GM19468 (cell line): Measurements from ENCODE around the gene SBNO2.
"Not testable (repeated sequence)": the region's sequence is repeated elsewhere in the genome, so short reads cannot be mapped to it uniquely, and the experiment has no call there.

Experiments
- ATAC-seq: cut with Tn5 transposase; IDR thresholded peaks from one replicate; pipeline ENCODE4 v1.9.1; 2021; ENCODE audit warnings: mild to moderate bottlenecking, moderate library complexity, moderate number of reproducible peaks; ENCODE audit not compliant: unreplicated experiment; ENCODE audit errors: extremely low read depth

SBNO2 gene

GRCh38 chr19:1206864-1207450 is 32.9 kb upstream of the SBNO2 start:
- no peak for ATAC-seq

DNA sequence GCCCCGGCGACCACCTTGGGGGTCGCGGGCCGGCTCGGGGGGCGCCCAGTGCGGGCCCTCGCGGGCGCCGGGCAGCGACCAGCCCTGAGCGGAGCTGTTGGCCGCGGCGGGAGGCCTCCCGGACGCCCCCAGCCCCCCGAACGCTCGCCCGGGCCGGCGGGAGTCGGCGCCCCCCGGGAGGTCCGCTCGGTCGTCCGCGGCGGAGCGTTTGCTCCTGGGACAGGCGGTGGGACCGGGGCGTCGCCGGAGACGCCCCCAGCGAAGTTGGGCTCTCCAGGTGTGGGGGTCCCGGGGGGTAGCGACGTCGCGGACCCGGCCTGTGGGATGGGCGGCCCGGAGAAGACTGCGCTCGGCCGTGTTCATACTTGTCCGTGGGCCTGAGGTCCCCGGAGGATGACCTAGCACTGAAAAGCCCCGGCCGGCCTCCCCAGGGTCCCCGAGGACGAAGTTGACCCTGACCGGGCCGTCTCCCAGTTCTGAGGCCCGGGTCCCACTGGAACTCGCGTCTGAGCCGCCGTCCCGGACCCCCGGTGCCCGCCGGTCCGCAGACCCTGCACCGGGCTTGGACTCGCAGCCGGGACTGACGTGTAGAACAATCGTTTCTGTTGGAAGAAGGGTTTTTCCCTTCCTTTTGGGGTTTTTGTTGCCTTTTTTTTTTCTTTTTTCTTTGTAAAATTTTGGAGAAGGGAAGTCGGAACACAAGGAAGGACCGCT is 32.2 kb upstream of the SBNO2 start:
- ATAC-seq: no peak

DNA sequence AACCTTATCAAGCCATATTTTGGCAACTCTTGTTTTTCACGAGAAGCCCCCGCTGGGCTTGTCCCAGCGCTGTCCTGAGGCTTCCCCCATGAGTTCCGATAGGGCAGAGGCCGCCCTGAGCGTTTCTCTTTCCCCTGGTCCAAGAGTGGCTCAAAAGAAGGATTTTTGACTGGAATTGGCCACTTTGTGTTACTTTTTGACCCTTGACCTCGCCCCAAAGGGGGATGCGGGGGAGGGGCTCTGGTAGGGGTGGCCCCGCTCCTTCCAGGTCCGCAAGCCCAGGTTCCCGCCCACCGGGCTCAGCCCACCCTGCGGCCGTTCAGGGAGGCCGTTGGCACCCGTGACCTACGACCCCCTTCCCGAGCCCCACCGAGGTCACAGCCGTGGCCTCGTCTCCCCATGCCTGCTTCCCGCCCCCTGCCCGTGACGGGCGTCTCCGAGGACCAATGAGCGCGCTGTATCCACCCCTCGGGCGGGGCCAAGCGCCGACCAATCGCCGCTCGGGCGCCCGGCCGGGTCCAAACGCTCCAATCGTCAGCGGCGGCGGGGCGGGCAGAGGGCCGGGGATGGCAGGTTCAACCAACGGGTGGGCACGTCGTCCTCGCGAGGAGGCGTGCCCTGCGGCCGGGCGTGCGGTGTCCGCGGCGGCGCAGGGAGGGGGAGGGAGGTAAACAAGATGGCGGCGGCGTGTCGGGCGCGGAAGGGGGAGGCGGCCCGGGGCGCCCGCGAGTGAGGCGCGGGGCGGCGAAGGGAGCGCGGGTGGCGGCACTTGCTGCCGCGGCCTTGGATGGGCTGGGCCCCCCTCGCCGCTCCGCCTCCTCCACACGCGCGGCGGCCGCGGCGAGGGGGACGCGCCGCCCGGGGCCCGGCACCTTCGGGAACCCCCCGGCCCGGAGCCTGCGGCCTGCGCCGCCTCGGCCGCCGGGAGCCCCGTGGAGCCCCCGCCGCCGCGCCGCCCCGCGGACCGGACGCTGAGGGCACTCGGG is 31.3 kb upstream of the SBNO2 start, which contains the start of gene STK11:
Gene STK11 (plus strand): TSS at position 665 of the 986 bp plus-strand sequence. CDS start 1,136 bp downstream, outside the sequence.
- peak; percentile 69 for ATAC-seq

- ATAC-seq: not testable (repeated sequence)
Observed at GRCh38 chr19:1200614-1201013, 26.5 kb upstream of the SBNO2 start.

DNA sequence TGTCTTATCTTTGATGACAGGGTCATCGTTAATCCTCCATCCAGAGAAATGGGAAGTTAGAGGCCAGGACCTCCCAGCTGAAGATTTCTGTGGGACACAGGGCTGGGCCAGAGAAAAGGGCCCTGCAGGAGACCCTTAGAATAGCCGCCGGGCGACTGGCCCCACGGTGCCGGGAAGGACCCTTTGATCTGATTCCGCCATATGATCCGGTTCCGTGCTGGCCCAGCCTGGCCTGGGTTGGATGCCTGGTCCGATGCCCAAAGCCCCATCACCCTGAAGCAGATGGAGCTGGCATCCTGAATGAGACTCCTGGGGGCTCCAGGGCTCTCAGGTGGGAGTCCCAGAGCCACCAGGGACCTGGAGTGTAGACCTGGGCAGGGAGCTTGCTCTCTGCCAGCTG is 25.5 kb upstream of the SBNO2 start:
- ATAC-seq: no peak

GRCh38 chr19:1189419-1189818 is 15.4 kb upstream of the SBNO2 start:
- no peak for ATAC-seq

DNA sequence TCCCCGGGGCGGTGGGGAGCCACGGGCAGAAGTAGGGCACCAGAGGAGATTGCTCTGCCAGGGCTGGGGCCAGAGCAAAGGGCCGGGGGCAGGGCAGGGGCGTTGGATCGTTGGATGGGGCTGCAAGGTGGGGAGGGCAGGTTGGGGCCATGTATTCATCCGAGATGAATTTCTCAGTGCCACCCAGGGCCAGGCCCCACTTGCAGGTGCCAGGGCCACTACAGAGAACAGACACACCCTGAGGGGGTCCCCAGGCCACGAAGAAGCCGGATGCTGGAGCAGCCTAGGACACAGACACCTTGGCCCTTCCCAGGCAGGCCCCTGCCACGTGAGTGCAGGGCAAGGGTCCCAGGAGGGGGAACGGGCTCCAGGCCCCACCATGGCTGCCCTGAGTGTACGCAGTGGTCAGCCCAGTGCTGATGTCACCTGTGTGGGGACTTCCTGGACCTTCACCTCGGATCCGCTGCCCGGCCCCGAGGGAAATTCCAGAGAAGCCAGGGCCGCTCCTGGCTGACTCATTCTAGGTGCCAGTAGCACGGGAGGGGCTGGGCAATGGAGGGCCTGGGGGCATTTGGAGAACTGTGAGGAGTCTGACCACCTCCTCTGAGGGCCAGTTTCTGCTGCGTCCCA is 9.6 kb upstream of the SBNO2 start:
- no peak for ATAC-seq

- no peak for ATAC-seq
Observed at GRCh38 chr19:1182727-1183126, 8.7 kb upstream of the SBNO2 start.

GRCh38 chr19:1182068-1182467 is 8.0 kb upstream of the SBNO2 start:
- no peak for ATAC-seq

- no peak for ATAC-seq
Observed at GRCh38 chr19:1181606-1182005, 7.5 kb upstream of the SBNO2 start.

GRCh38 chr19:1177322-1178114 is 3.5 kb upstream of the SBNO2 start:
- ATAC-seq: no peak

DNA sequence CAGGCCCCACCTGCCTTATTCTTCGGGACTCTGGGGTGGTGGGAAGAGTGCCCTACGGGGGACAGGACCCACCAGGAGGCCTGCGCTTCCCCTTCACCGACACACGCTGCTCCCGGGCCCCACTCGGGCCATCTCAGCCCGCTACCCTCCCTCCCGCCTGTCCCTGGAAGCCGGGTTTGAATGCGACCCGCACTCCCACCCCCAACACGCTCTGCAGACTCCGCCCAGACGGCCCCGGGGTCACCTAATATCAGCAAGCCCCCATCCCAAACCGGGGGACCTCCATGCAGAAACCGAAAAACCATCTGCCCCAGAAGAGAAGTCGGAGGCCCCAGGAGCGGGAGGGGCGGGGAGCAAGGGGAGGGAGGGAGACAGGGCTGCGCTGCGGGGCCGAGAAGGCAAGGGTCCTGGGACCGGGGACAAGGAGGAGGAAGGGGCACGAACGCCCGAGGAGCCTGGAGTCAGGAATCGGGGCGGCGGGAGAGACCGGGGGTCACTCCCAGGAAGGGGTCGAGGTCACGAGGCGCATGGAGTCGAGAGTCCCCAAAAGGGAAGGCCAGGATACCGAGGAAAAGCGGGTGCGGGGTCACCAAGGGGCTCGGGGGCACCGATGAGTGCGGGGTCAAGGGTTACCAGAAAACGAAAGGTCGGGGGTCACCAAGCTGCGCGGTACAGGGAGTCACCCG is 766 bp downstream of the SBNO2 start:
- no peak for ATAC-seq

DNA sequence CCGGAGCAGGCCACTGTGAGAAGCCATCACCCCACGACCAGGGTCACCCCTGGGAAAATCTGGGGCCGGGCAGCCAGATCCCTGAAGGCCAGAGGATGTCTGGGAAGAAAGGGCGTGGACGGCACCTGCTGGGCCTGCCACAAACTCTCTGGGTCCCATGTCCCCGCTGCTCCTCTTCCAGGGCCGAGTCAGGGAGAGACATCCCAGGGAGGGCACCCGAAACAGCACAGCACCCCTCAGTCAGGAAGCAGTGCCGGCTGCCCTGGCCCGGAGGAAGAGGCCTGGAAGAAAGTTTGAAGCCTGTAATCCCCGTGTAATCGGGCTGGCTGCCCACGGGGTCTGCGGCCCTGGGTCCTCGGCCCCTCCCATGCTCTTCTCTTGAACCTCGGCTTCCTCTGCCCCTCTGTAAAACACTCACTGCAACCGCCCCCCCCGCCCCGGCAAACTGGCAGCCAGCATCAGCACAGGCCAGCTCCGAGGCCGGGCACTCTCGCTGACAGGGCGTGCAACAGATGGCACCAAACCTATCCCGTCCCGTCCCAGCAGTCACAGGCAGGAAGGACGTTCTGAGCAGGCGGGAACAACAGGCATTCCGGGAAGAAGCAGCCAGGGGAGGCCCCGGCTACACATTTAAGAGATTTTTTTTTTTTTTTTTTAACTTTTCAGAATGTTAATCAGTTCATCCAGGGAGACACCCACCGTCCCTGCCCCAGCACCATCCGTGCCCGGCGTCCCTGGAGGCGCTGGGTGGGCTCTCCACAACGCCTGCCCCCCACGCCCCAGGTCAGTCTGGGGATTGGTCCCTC is 1.5 kb downstream of the SBNO2 start:
- ATAC-seq: no peak

DNA sequence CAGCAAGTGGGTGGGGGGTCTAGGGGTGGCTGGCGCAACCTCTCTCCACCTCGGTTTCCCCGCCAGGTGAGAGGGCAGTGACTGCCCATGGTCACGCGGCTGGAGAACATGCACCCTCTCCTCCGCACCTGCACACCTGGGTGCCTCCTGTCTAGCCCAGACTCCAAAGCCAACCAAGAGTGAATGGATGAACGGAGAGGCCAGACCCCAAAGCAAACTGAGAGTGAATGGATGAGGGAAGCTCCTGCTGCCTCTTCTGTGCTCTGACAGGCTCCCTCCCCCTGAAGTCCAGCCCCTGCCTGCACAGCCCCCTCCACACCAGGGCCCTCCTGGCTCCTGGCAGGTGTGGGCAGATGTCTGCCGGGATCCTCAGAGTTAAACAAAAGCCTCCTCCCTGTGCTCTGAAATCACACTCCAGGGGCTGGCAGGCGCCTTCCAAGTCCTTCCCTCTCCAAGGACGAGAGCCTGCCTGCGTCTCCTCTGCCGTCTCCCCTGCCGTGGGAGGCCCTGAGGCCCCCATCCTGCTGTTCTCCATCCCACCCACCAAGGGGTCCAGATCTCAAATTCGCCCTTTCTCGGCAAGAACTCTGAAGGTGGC is 2.2 kb downstream of the SBNO2 start:
- no peak for ATAC-seq

DNA sequence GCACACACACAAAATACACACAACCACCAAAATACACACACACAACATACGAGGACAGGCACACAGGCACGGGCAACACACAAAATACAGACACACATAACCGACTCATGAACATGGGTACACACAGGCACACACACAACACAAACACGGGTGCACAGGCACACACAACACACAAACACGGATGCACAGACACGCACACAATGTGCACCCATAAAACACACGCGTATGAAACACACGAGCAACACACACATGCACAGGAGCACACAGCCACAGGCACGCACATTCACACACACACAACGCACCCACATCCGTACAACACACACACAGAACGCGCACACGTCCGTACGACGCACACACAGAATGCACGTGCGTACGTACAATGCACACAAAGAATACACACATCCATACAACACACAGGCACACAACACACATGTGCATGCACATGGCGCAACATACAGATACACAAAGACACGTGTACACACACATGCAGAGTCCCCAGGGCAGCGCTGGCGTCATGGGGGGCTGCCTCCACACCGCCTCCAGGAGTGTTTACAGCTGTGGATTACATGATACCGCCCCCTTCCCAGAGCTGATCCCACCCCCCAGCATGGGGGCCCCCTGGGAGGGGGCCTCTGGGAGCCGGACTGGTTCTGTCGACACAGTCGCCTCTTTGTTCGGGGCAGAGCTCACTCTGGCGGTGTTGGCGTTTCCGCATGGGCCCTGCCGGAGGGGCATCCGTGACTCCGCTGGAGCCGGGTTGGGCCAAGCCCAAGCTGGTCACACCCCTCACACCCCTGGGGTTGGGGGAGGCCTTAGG is 2.9 kb downstream of the SBNO2 start:
- no peak for ATAC-seq

DNA sequence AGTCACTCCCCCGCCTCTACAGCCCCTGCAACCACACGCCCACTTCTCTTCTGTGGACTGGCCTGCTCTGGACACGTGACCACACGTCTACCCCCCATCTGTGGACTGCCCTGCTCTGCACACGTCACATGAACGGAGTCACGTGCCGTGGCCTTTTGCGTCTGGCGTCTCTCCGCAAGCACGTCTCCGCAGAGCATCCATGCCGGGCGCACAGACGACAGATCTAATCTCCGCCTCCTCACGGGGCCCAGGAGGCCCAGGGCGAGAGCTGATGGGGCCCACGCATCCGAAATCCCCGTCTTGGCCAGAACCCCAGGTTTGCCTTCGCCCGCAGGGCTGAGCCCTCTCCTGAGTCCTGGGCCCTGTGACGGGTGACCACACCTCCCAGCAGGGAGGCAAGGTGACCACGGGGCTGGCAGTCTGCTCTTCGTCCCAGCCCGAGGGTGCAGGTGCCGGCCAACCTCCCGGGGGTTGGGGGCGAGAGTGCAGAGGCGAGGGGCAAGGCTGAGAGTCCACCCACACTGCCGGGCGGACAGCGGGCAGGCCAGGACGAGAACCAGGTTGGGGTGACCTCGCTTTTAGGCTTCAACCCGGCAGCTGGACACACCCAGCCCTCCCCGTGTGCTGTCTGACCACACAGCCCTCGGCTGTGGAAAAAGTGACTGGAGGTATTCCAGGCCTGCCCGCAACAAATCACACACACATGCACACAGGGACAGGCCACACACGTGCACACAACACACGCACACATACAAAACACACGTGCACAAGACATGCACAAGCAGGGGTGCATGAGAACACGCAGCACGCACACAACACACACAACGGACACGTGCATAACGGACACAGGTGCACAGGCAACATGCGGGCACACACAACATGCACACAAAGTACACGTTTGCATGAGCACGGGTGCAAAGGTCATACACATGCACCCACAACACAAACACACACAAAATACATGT is 3.9 kb downstream of the SBNO2 start:
- no peak for ATAC-seq
